ENCODE results near the gene SI.

SI gene

GRCh38 chr3:164929642-164930041 is 148.7 kb downstream of the SI start:
- TF ChIP-seq POLR2A (IDR thresholded peaks at IDR 0.05; ENCODE audit: low read depth, low read length) = no peak
- DNase-seq (ENCODE audit: insufficient read length, low spot score) = no peak
- FAIRE-seq = no peak
